Stimulated activated CD8-positive, alpha-beta memory T cell treated with anti-CD3 and anti-CD28 coated beads, Interleukin-12 subunit alpha, Interleukin-12 subunit beta, amount 100 ng/mL, for 24 hours (primary cell): ENCODE data around the gene HNRNPA2B1.
"Not testable (repeated sequence)": the region's sequence is repeated elsewhere in the genome, so short reads cannot be mapped to it uniquely, and the experiment has no call there.

Experiments
- DNase-seq: peaks from one replicate; pipeline ENCODE4 v3.0.0-alpha.2; 2020; ENCODE audit errors: extremely low read depth

The HNRNPA2B1 gene

DNA sequence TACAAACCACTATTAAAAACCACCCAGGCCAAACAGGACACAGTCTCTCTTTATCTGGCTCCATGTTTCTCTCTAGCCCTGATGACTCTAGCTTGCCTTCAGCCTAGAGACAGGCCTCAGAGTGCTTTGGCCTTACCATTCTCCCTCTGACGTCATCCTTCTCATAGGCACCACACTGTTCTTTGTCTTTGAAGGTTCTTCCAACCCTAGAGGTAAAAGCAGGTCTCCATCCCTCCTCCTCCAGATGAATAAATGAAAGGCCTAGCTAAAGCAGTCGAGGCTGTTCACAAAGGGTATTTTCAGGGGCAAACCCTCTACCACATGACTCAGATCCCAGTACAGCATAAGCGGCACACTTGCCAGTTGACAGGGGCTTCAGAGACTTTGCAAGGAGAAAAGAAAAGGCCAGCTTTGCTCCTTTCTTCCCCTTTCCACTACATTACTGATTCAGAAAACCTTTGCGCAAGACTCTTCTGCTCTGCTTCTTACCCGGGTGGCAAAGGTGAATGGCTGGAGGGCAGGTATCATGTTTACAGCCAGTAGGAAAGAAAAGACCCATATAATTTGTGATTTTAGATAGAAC is 33.8 kb downstream of the HNRNPA2B1 start:
- DNase-seq: no peak

DNA sequence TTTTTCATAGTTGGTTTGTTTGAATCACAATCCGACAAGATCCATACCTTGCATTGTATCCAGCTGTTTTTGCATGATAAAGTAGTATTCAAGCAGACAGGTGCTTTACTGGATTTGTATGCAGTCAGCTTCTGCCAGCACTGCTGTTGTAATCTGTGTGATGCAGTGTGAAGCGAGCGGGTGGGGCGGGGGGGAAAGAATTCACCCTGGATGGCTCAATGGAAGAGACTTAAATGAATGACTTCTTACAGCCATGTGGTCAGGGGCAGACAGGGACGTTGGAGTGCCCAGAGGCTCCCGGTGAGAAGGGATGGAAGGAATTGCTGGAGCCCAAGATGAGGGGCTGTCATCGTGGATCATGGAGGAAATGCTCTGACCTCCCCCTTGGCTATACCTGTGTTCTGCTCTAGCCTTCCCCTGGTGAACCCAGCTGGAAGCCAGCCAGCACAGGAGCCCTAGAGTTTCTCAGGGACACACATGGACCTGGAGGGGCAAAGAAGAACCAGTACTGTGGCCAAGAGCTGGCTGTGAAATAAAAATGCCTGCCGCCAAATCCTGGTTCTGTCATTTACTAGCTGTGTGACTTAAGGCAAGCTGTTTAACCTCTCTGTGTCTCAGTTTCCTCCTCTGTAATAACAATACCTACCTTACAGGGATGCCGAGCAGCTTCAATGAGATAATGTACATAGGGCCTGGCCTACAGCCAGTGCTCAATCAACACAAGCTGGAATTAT is 34.4 kb downstream of the HNRNPA2B1 start:
- no peak for DNase-seq

DNA sequence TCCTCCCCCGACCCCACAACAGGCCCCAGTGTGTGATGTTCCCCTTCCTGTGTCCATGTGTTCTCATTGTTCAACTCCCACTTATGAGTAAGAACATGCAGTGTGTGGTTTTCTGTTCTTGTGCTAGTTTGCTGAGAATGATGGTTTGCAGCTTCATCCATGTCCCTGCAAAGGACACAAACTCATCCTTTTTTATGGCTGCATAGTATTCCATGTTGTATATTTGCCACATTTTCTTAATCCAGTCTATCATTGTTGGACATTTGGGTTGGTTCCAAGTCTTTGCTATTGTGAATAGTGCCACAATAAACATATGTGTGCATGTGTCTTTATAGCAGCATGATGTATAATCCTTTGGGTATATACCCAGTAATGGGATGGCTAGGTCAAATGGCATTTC is 36.7 kb downstream of the HNRNPA2B1 start:
- not testable (repeated sequence) for DNase-seq

DNA sequence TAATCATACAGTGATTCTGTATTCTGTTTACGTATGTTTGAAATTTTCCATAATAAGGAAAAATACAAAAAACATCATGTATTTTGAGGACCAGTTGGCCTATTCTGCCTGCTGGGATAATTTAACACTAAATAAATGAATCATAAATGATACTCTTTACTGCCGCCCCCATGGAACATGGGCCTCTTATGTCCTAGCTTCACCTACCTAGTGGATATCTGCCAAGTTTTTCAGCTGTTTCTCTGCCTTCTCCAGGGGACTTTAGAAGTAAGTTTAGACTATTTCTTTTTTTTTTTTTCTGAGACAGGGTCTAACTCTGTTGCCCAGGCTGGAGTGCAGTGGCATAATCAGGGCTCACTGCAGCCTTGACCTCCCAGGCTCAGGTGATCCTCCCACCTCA is 38.1 kb downstream of the HNRNPA2B1 start:
- DNase-seq: no peak

- no peak for DNase-seq
Observed at GRCh38 chr7:26160896-26161295, 39.6 kb downstream of the HNRNPA2B1 start.

DNA sequence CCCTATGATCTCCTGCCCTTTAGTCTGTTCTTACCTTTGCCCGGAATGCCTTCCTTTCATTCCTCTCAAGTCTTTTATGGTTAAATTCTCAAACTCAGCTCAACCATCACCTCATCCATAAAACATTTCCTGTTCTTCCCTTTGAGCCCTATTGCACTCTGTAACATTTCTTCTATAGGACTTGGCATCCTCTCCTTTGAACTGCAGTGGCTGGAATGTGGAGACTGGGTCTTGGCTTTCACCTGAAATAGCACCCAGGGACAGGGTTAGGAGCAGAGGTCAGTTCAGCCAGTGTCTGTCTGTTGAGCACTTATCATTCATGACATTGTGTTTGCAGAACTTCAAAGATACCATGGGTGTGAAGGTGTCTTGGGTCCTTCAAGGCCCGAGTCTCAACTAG is 41.3 kb downstream of the HNRNPA2B1 start:
- no peak for DNase-seq

GRCh38 chr7:26157520-26158105 is 42.9 kb downstream of the HNRNPA2B1 start:
- DNase-seq: no peak

DNA sequence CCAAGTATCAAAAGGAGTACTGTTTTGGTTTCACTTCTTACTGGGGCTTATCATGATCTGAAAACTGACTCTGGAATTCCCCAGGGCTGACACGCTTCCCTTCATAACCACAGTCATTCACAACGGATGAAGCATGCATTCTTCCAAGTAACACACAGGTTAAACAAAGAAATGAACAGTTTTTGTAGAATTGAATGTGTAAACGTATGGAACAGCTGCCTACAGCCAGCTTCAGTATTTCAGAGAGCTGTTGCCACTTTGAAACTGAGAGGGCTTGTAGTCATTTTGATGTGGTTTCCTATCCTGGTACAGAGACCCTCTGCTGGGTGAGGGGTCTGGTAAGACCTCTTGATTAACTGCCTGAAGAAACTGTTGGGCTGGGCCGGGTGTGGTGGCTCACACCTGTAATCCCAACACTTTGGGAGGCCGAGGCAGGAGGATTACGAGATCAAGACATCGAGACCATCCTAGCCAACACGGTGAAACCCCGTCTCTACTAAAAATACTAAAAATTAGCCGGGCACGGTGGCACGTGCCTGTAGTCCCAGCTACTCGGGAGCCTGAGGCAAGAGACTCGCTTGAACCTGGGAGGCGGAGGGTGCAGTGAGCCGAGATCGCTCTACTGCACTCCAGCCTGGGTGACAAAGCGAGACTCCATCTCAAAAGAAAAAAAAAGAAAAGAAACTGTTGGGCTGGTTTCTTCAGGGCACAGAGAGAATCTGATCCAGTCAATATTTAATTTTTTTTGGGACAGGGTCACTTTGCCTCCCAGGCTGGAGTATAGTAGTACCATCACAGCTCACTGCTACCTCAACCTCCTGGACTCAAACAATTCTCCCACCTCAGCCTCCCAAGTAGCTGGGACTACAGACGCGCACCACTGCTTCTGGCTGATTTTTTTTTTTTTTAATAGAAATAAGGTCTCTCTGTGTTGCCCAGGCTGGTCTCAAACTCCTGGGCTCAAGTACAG is 43.8 kb downstream of the HNRNPA2B1 start:
- DNase-seq: no peak

GRCh38 chr7:26155531-26156375 is 44.8 kb downstream of the HNRNPA2B1 start:
- no peak for DNase-seq

DNA sequence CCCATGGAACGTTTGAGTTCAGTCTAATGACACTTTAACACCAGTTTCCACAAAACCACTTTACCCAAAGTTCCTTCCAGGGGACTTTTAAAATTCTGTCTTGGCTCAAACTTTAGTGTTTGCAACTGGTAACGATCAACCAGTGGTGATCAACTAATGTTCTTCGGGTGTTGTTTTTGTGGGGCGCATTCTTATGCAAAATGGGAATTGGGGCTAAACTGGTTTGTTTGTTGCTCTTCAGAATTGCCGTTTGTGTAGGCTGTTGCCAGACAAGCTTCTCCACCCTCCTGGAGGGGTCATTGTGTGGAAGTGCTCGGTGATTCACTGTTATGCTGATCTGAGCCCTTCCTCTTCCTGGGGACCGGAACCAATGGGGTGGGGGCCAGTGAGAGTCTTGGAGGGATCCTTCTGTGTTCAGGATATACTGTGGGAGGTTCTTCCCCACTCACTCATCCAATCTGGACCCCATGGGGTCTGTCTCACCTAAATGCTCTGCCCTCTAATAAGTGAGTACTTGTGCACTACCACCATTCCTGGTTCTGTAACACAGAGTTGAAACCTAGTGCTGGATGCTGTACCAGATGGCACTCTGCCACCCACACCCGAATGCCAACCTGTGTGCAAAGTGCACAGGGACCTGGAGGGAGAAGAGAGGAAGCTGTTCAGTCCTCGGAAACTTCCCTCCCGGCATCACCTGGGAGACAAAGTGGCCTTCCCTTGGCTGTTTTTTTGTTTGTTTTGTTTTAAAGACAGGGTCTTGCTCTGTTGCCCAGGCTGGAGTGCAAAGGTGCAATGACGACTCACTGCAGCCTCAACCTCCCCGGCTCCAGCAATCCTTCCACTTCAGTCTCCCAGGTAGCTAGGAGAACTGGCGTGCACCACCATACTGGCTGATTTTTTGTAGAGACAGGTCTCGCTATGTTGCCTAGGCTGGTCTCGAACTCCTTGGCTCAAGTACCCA is 46.4 kb downstream of the HNRNPA2B1 start:
- DNase-seq: no peak

GRCh38 chr7:26153241-26153822 is 47.2 kb downstream of the HNRNPA2B1 start:
- no peak for DNase-seq

- not testable (repeated sequence) for DNase-seq
Observed at GRCh38 chr7:26152782-26153240, 47.7 kb downstream of the HNRNPA2B1 start.

GRCh38 chr7:26151953-26152781 is 48.4 kb downstream of the HNRNPA2B1 start, which contains the start of gene NFE2L3:
Gene NFE2L3 (plus strand): TSS chr7:26152198. CDS start chr7:26152499, 301 bp downstream.
- peak; percentile 58 for DNase-seq

GRCh38 chr7:26151650-26151952 is 48.9 kb downstream of the HNRNPA2B1 start:
- no peak for DNase-seq

- DNase-seq: no peak
Observed at GRCh38 chr7:26151096-26151495, 49.5 kb downstream of the HNRNPA2B1 start.

GRCh38 chr7:26149391-26149977 is 51.1 kb downstream of the HNRNPA2B1 start:
- no peak for DNase-seq

DNA sequence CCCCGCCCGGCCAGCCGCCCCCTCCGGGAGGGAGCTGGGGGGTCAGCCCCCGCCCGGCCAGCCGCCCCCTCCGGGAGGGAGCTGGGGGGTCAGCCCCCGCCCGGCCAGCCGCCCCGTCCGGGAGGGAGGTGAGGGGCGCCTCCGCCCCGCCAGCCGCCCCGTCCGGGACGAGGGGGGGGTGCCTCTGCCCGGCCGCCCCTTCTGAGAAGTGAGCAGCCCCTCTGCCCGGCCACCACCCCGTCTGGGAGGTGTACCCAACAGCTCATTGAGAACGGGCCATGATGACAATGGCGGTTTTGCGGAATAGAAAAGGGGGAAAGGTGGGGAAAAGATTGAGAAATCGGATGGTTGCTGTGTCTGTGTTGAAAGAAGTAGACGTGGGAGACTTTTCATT is 52.2 kb downstream of the HNRNPA2B1 start:
- not testable (repeated sequence) for DNase-seq

DNA sequence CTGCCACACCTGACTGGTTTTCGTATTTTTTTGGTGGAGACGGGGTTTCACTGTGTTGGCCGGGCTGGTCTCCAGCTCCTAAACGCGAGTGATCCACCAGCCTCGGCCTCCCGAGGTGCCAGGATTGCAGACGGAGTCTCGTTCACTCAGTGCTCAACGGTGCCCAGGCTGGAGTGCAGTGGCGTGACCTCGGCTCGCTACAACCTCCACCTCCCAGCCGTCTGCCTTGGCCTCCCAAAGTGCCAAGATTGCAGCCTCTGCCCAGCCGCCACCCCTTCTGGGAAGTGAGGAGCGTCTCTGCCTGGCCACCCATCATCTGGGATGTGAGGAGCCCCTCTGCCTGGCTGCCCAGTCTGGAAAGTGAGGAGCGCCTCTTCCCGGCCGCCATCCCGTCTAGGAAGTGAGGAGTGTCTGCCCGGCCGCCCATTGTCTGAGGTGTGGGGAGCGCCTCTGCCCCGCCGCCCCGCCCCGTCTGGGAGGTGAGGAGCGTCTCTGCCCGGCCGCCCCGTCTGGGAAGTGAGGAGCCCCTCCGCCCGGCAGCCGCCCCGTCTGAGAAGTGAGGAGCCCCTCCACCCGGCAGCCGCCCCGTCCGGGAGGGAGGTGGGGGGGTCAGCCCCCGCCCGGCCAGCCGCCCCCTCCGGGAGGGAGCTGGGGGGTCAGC is 52.8 kb downstream of the HNRNPA2B1 start:
- DNase-seq: not testable (repeated sequence)
